Ammon's horn (tissue), 1 donor: Measurements from ENCODE around the gene LRP1-AS.

Experiments
- DNase-seq: peaks from one replicate; pipeline ENCODE4 v3.0.0-alpha.2; 2016; ENCODE audit warnings: low spot score

LRP1-AS gene

GRCh38 chr12:57098546-57098945 is 48.9 kb downstream of the LRP1-AS start:
- no peak for DNase-seq

GRCh38 chr12:57097554-57097835 is 49.9 kb downstream of the LRP1-AS start:
- DNase-seq = no peak

- no peak for DNase-seq
Measured at GRCh38 chr12:57096748-57097553, 50.5 kb downstream of the LRP1-AS start.

GRCh38 chr12:57096099-57096572 is 51.3 kb downstream of the LRP1-AS start:
- no peak for DNase-seq

- no peak for DNase-seq
Measured at GRCh38 chr12:57095440-57095839, 52.0 kb downstream of the LRP1-AS start.
